ENCODE measurements around the gene PHPT1.

DNA sequence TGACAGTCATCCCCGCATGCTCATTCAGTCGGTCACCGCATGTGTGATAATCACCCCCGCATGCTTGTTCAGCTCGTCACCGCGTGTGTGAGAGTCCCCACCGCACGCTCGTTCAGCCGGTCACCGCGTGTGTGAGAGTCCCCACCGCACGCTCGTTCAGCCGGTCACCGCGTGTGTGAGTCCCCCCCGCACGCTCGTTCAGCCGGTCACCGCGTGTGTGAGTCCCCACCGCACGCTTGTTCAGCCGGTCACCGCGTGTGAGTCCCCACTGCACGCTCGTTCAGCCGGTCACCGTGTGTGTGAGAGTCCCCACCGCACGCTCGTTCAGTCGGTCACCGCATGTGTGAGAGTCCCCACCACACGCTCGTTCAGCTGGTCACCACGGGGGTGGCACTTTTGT, 40.6 kb downstream of the PHPT1 start:
- TF ChIP-seq POLR2A (IDR thresholded peaks at IDR 0.05; ENCODE audit: low read length) (no peak), GATA1 (IDR thresholded peaks at IDR 0.05; ENCODE audit: low read depth, low read length) (no peak)
